SU-DHL-6 (cell line): ENCODE data around the gene SAV1.
A peak's percentile ranks its signal among the peaks of the same experiment; 100 is the strongest.

Experiments
- H2AFZ ChIP-seq: fragments of 200-600 bp; sonication (generic); 2 replicates; pipeline ENCODE4 v1.6.1; 2014; ENCODE audit warnings: low read depth, mild to moderate bottlenecking, moderate library complexity, mixed read lengths, antibody characterized with exemption, low read length; ENCODE audit not compliant: severe bottlenecking
- H3F3A ChIP-seq: fragments of 200-600 bp; shearing (Covaris generic); 2 replicates; pipeline ENCODE4 v1.6.0; 2016; ENCODE audit warnings: antibody characterized with exemption, mild to moderate bottlenecking; ENCODE audit not compliant: insufficient read depth
- H3K27ac ChIP-seq: fragments of 200-600 bp; sonication (generic); 2 replicates; pipeline ENCODE4 v1.5.1; 2016; ENCODE audit warnings: low read depth, mild to moderate bottlenecking, low read length, moderate library complexity, mixed read lengths
- H3K27me3 ChIP-seq: fragments of 200-600 bp; sonication (generic), shearing (Covaris generic); 2 replicates; pipeline ENCODE4 v1.6.0; 2014; ENCODE audit warnings: mild to moderate bottlenecking, low read length
- H3K36me3 ChIP-seq: fragments of 200-600 bp; sonication (generic); 2 replicates; pipeline ENCODE4 v1.6.1; 2014; ENCODE audit warnings: mild to moderate bottlenecking, low read length, mixed read lengths
- H3K4me2 ChIP-seq: fragments of 300-600, 200-600 bp; shearing (Covaris generic), sonication (generic); 2 replicates; pipeline ENCODE4 v1.6.0; 2014; ENCODE audit warnings: low read length, low read depth, mild to moderate bottlenecking; ENCODE audit not compliant: poor library complexity, severe bottlenecking
- H3K4me3 ChIP-seq: fragments of 200-600 bp; sonication (generic); 2 replicates; pipeline ENCODE4 v1.5.1; 2014; ENCODE audit warnings: antibody characterized with exemption, low read length, mild to moderate bottlenecking, mixed read lengths; ENCODE audit not compliant: insufficient read depth, poor library complexity, severe bottlenecking
- H3K79me2 ChIP-seq: fragments of 200-600 bp; sonication (generic); 2 replicates; pipeline ENCODE4 v1.6.1; 2014; ENCODE audit warnings: mild to moderate bottlenecking, low read length, moderate library complexity; ENCODE audit not compliant: insufficient read depth
- H3K9ac ChIP-seq: fragments of 200-600 bp; sonication (generic); 2 replicates; pipeline ENCODE4 v1.7.0; 2014; ENCODE audit warnings: mild to moderate bottlenecking, low read length
- H3K9me2 ChIP-seq: fragments of 200-600 bp; sonication (generic); replicated peaks from 2 replicates; pipeline ENCODE4 v1.6.1; 2014; ENCODE audit warnings: low read length; ENCODE audit not compliant: insufficient read depth
- H3K9me3 ChIP-seq: fragments of 200-600 bp; sonication (generic); 2 replicates; pipeline ENCODE4 v1.6.1; 2014; ENCODE audit warnings: low read length, mixed read lengths; ENCODE audit not compliant: insufficient read depth
- H4K20me1 ChIP-seq: fragments of 200-600 bp; sonication (generic); 2 replicates; pipeline ENCODE4 v1.6.1; 2014; ENCODE audit warnings: low read depth, mild to moderate bottlenecking, antibody characterized with exemption, low read length, moderate library complexity, mixed read lengths
- EZH2phosphoT487 ChIP-seq: fragments of 200-600 bp; sonication (generic), shearing (Covaris generic); conservative IDR thresholded peaks from 2 replicates; pipeline ENCODE4 v1.6.1; 2018; ENCODE audit warnings: mild to moderate bottlenecking, antibody characterized with exemption, low read length, moderate library complexity, mixed read lengths
- TF ChIP-seq, protein P1 (sequence below): fragments of 200-600 bp; sonication (generic); IDR thresholded peaks from one replicate; pipeline ENCODE4 v1.5.1; 2017; ENCODE audit warnings: antibody characterized with exemption, mild to moderate bottlenecking, low read length, moderate library complexity; ENCODE audit not compliant: insufficient read depth, poor library complexity, severe bottlenecking

SAV1 gene

DNA sequence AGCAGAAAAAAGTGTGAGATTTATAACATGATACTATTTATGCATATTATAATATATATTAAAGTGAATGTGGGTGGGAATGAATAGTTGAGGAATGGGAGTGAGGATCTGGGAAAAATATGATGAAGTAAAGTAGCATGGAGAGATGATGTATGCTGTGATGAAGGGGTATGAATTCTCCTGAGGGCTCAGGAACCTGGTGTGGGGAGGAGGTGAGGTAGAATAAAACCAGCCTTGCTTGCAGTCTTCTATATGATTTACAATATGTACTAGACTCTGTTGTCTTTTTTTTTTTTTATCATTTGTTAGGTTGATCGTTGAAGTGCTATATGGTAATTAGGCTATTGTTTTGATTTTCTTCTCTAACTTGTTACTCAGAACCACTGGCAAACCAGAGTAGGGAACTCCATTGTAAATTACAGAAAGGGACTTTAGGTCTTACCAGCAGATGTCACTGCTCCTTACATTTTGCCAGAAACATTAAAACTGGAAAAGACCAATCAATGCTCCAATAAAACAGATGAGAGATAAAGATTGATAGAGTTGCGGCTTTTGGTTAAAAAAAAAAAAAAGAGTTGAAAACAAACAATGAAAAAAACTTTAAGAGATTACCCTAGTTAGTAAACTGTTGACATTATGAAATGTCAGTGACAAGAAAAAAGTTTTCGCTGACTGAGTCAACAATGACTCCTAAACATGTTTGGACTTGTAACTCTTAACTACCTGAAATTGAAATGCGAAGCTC lies 68.2 kb downstream of the SAV1 start:
- Histone ChIP-seq H3K9me2 (no peaks in the 10 kb centered on the region), H3K4me2 (no peak overlapping the region), H3K36me3 (no peaks in the 10 kb centered on the region), H3K79me2 (no peaks in the 10 kb centered on the region), H3K27me3 (no peaks in the 10 kb centered on the region; the same call in 1 of the 2 replicates), H2AFZ (no peak overlapping the region), H3K9ac (no peak overlapping the region), H3F3A (no peaks in the 10 kb centered on the region; the same call in 1 of the 2 replicates), H3K27ac (no peak overlapping the region), H3K9me3 (no peaks in the 10 kb centered on the region), H4K20me1 (no peaks in the 10 kb centered on the region), H3K4me3 (no peak overlapping the region)
- TF ChIP-seq, protein P1, sequence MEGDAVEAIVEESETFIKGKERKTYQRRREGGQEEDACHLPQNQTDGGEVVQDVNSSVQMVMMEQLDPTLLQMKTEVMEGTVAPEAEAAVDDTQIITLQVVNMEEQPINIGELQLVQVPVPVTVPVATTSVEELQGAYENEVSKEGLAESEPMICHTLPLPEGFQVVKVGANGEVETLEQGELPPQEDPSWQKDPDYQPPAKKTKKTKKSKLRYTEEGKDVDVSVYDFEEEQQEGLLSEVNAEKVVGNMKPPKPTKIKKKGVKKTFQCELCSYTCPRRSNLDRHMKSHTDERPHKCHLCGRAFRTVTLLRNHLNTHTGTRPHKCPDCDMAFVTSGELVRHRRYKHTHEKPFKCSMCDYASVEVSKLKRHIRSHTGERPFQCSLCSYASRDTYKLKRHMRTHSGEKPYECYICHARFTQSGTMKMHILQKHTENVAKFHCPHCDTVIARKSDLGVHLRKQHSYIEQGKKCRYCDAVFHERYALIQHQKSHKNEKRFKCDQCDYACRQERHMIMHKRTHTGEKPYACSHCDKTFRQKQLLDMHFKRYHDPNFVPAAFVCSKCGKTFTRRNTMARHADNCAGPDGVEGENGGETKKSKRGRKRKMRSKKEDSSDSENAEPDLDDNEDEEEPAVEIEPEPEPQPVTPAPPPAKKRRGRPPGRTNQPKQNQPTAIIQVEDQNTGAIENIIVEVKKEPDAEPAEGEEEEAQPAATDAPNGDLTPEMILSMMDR = peak; percentile 51
- no peak for TF ChIP-seq EZH2phosphoT487

DNA sequence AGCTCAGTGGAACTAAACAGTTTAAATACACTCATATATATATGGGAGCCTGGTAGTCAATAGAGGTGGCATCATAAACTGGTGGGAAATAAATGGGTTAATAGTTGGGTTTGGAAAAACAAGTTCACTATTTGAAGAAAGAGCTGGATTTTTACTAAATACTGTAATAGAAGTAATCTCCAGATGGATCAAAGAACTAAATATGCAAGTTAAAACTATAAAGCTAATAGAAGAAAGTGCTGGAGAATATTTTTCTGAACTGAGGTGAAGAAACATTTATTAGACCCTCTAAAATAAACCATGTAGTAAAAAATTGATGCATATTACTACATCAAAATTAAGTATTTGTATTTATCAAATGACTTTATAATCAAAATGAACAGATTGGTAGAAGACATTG lies 69.3 kb downstream of the SAV1 start:
- Histone ChIP-seq H3K4me2 (no peak overlapping the region), H3K4me3 (no peak overlapping the region), H3K9ac (no peak overlapping the region), H3K27me3 (no peaks in the 10 kb centered on the region; the same call in 1 of the 2 replicates), H3K27ac (no peak overlapping the region), H3K9me2 (no peaks in the 10 kb centered on the region), H4K20me1 (no peaks in the 10 kb centered on the region), H2AFZ (no peak overlapping the region), H3K79me2 (no peaks in the 10 kb centered on the region), H3F3A (no peaks in the 10 kb centered on the region; the same call in 1 of the 2 replicates), H3K9me3 (no peaks in the 10 kb centered on the region), H3K36me3 (no peaks in the 10 kb centered on the region)
- TF ChIP-seq EZH2phosphoT487 = no peak
- TF ChIP-seq, protein P1 = no peak

DNA sequence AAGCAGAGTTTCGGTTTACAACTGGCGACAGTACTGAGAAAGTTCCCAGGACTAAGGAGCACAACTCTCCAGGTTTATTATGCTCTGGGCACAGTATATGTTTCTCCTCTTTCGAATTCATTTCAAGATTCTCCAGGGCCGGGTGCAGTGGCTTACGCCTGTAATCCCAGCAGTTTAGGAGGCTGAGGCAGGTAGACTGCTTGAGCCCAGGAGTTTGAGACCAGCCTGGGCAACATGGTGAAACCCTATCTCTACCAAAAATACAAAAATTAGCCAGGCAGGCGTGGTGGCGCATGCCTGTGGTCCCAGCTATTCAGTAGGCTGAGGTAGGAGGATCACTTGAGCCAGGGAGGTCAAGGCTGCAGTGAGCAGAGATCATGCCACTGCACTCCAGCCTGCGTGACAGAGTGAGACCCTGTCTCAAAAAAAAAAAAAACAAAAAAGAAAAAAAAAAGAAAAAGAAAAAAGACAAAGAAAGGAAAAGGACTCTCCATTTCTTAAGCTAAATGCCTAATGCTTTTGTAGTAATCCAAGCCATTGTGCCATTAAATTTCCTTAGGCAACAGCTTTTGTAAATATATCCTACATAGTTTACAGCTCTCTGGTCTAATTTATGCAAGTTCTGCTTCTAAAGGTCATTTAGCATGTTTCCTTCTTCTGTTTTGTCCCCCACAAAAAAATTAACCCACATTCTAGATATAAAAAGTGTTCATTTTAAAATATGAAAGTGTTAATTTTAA lies 73.4 kb downstream of the SAV1 start:
- H3K36me3 ChIP-seq = no peaks in the 10 kb centered on the region
- no peak overlapping the region for H2AFZ ChIP-seq
- no peak overlapping the region for H3K4me2 ChIP-seq
- no peaks in the 10 kb centered on the region for H3K9me2 ChIP-seq
- no peak for TF ChIP-seq EZH2phosphoT487
- TF ChIP-seq, protein P1 = no peak
- H3F3A ChIP-seq = no peaks in the 10 kb centered on the region
- H3K9ac ChIP-seq = no peak overlapping the region
- no peak overlapping the region for H3K4me3 ChIP-seq
- H3K9me3 ChIP-seq = no peaks in the 10 kb centered on the region
- no peaks in the 10 kb centered on the region; the same call in 1 of the 2 replicates for H3K27me3 ChIP-seq
- no peaks in the 10 kb centered on the region for H3K79me2 ChIP-seq
- 0 out of 2 replicates have a peak, but pooled peaks cover 3% of the 10 kb centered on the region for H4K20me1 ChIP-seq
- H3K27ac ChIP-seq = no peak overlapping the region
